PFSK-1 (cell line): ENCODE data around the gene TTC19.

Experiments
- FOXP2 ChIP-seq: optimal IDR thresholded peaks from 2 replicates; pipeline ENCODE3; 2011; ENCODE audit warnings: borderline replicate concordance, control low read depth, inconsistent platforms; ENCODE audit not compliant: insufficient read depth; ENCODE audit errors: extremely low read length, extremely low read depth
- POLR2AphosphoS5 ChIP-seq: IDR thresholded peaks from 2 replicates; pipeline ENCODE4 v1.6.1; 2012; ENCODE audit warnings: low read depth, mild to moderate bottlenecking, control low read depth, low read length, moderate library complexity
- SIN3A ChIP-seq: IDR thresholded peaks from 2 replicates; pipeline ENCODE4 v1.6.1; 2012; ENCODE audit warnings: mild to moderate bottlenecking, low read length, moderate library complexity, borderline replicate concordance; ENCODE audit not compliant: insufficient read depth
- TAF1 ChIP-seq: IDR thresholded peaks from 2 replicates; pipeline ENCODE4 v1.6.1; 2012; ENCODE audit warnings: low read length, control low read depth, borderline replicate concordance; ENCODE audit not compliant: insufficient read depth
- TF ChIP-seq, protein P1 (sequence below), 2 experiments: IDR thresholded peaks; 2 replicates each; pipeline versions ENCODE4 v1.6.1 to v1.8.0; 2011 to 2012; ENCODE audit warnings: low read depth in 2 of 2, low read length in 2 of 2, control low read depth in 1 of 2, inconsistent platforms in 1 of 2, mild to moderate bottlenecking in 1 of 2, moderate library complexity in 1 of 2; ENCODE audit not compliant: insufficient read depth in 1 of 2

Gene TTC19

DNA sequence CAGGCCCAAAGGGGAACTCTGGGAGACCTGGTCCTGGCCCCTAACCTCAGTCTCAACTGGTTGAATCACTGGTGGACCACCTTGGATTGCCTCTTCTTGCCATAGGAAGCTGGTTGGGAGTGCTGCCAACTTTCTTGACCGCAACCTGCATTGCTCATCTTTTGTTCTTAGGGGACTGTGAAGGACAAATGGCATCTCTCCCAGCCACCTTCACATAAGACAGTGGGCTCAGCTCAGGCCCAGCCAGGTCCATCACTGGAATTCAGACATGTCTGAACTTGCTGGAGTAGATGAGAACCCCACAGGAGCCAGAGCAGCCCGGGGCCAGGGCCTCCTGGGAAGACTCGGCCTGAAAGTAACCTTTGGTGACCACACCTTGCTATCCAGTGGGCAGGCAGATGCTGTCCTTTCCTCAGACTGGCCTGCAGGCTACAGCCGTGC lies 35.9 kb upstream of the TTC19 start:
- TF ChIP-seq, protein P1, sequence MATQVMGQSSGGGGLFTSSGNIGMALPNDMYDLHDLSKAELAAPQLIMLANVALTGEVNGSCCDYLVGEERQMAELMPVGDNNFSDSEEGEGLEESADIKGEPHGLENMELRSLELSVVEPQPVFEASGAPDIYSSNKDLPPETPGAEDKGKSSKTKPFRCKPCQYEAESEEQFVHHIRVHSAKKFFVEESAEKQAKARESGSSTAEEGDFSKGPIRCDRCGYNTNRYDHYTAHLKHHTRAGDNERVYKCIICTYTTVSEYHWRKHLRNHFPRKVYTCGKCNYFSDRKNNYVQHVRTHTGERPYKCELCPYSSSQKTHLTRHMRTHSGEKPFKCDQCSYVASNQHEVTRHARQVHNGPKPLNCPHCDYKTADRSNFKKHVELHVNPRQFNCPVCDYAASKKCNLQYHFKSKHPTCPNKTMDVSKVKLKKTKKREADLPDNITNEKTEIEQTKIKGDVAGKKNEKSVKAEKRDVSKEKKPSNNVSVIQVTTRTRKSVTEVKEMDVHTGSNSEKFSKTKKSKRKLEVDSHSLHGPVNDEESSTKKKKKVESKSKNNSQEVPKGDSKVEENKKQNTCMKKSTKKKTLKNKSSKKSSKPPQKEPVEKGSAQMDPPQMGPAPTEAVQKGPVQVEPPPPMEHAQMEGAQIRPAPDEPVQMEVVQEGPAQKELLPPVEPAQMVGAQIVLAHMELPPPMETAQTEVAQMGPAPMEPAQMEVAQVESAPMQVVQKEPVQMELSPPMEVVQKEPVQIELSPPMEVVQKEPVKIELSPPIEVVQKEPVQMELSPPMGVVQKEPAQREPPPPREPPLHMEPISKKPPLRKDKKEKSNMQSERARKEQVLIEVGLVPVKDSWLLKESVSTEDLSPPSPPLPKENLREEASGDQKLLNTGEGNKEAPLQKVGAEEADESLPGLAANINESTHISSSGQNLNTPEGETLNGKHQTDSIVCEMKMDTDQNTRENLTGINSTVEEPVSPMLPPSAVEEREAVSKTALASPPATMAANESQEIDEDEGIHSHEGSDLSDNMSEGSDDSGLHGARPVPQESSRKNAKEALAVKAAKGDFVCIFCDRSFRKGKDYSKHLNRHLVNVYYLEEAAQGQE (IDR thresholded peaks at IDR 0.05; ENCODE audit: insufficient read depth in 1 of 2, low read depth in 2 of 2, low read length in 2 of 2) = no peak
- TF ChIP-seq SIN3A (no peak), FOXP2 (no peak), TAF1 (no peak), POLR2AphosphoS5 (no peak)

DNA sequence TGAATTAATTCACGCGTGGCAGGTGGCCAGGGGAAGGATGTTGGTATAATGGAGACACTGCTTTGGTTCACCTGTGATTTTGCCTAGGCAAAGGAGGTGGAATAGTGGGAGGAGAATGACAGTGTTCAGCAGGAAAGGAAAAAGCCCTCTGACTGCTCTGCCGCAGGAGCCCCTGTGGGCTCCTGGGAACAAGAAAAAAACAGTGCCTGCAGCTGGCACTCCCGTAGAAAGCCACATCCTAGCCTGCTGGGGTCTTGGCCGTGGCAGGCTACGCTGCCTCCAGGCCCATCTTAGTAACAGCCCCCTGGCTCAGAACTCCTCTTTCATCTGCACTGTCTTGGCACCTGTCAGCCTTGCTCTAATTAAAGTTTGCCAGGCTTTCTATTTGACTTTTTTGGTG lies 34.1 kb upstream of the TTC19 start:
- TF ChIP-seq FOXP2 = no peak
- TF ChIP-seq, protein P1 (IDR thresholded peaks at IDR 0.05; ENCODE audit: insufficient read depth in 1 of 2, low read depth in 2 of 2, low read length in 2 of 2) = no peak
- no peak for TF ChIP-seq POLR2AphosphoS5
- no peak for TF ChIP-seq SIN3A
- TF ChIP-seq TAF1 = no peak

DNA sequence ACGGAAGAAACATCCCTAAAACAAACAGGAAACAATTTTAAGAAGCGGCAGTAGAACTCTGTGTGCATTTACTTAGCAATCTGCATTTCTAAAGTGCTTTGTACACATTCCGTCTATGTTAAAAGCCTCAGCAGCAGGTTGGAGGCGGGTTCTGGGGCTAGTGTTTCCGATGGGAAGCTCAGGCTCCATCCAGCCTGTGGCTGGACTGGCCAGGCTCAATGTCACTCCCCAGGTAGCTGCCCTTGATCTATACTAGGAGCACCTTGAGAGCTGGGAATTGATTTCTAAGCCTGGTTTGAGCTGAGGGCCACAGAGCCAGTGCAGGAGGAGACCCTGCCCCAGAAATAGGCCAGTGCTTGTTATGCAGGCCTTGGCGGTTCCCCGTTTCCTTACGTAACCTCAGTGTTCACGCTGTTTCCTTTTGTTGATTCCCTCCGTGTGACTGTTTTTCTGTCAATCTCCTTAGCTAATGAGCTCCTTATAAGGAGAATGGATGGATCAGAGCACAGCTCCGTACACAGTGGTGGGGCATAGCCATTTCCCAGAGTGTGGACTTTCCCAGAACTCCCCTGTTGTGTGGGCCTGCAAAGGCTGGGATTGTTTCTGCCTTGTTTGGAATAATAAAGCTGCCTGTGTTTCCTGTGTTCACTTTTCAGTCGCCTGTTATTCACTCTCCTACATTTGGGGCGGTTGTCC lies 33.3 kb upstream of the TTC19 start:
- TF ChIP-seq SIN3A (no peak; the same call in 1 of the 2 replicates), TAF1 (no peak), FOXP2 (no peak), POLR2AphosphoS5 (no peak)
- TF ChIP-seq, protein P1 (IDR thresholded peaks at IDR 0.05; ENCODE audit: insufficient read depth in 1 of 2, low read depth in 2 of 2, low read length in 2 of 2) = no peak

DNA sequence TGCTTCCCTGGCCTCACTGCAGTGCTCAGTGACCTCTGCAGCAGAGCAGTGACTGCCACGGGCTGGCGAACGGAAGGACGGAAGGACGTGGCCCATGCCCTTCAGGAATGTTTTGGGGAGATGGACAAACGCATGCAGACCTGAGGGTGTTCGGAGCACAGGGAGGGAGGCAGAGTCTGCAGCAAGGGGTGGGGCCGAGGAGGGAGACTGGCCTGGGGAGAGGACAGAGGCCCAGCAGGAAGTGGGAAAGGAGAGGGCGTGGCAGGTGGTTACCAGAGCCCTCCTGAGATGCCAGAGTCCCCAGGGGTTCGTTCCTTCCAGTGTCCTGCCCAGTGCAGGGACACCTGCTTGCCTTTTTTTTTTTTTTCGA lies 32.8 kb upstream of the TTC19 start:
- TF ChIP-seq FOXP2 = peak; percentile 21
- no peak for TF ChIP-seq POLR2AphosphoS5

DNA sequence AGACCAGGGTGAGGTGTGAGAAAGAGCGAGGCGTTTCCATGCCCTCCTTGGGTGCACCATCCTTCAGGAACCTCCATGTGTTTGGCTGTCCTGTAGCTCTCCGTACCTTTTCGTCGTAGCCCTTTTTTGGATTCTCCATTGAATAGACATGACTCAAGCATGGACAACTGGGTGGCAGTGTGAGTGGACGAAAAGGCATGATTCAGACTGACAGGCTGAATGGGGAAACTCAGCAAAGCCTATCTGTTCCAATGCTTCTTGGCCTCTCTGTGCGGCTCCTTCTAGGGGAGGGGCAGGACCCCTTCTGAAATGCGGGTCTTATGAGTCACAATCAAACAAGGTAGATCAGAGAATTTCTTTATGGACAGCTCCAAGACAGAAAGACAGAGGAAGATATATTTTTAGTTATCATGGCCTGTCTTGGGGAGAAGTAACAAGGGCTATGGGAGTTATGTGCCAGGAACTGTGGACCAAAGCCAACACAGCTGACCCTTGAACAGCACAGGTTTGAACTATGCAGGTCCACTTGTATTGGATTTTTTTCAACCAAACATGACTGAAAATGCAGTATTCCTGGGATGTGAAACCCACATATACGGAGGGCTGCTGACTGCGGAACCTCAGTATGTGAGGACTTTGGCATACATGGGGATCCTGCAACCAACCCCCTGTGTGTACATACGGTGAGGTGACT lies 31.8 kb upstream of the TTC19 start:
- TF ChIP-seq, protein P1 (IDR thresholded peaks at IDR 0.05; ENCODE audit: insufficient read depth in 1 of 2, low read depth in 2 of 2, low read length in 2 of 2) = no peak
- no peak for TF ChIP-seq TAF1
- TF ChIP-seq FOXP2 = no peak
- no peak for TF ChIP-seq POLR2AphosphoS5
- no peak for TF ChIP-seq SIN3A
